WI38 (cell line): ENCODE results near the gene DHRS3.

Experiments
- H3K4me3 ChIP-seq: 2 replicates; pipeline ENCODE4 v1.5.1; 2011; ENCODE audit warnings: low read depth, mild to moderate bottlenecking, control low read depth, low read length
- TF ChIP-seq, protein P1 (sequence below): IDR thresholded peaks from 2 replicates; pipeline ENCODE4 v1.5.1; 2012; ENCODE audit warnings: low read depth, mild to moderate bottlenecking, control low read depth, low read length

Gene DHRS3

DNA sequence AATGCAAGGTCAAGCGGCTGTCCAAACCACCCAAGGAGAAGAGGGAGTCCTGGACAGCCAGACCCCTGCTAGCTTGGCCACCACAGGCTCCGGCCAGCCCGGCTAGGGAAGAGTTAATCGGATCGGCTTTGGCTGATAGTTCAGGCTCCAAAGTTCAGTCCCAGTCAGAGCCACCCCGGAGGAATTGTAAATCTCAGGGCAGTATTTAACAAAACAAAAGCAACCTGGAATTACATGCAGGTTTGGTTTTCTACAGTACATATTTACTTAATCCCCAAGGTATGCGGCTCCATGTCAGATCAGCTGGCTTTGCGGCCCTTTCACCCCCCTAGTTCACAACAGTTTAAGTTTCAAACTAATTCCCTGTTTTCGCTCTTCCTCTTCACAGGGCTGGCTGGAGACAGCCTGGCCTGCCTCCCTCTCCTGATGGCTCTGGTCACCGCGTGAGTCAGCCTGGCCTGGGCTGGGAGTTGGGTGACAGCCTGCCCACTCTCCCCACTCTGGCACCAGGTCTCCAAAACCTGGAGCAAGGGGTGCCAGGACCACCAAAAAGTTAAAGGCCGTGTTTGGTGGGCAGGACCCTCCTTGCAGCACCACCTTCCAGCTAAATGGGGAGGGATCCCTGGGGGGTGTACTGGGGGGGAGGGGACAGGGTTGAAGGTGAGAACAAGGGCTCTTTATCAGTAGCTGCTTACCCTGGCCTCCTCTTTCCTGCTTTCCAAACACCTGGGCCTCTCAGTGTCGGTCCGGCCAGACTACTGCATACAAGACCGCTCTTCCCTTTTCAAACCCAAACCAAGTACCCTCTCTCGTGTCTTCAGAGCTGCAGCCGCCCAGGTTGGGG, 1.9 kb downstream of the DHRS3 start:
- peak overlapping the region; percentile 77 for H3K4me3 ChIP-seq
- TF ChIP-seq, protein P1, sequence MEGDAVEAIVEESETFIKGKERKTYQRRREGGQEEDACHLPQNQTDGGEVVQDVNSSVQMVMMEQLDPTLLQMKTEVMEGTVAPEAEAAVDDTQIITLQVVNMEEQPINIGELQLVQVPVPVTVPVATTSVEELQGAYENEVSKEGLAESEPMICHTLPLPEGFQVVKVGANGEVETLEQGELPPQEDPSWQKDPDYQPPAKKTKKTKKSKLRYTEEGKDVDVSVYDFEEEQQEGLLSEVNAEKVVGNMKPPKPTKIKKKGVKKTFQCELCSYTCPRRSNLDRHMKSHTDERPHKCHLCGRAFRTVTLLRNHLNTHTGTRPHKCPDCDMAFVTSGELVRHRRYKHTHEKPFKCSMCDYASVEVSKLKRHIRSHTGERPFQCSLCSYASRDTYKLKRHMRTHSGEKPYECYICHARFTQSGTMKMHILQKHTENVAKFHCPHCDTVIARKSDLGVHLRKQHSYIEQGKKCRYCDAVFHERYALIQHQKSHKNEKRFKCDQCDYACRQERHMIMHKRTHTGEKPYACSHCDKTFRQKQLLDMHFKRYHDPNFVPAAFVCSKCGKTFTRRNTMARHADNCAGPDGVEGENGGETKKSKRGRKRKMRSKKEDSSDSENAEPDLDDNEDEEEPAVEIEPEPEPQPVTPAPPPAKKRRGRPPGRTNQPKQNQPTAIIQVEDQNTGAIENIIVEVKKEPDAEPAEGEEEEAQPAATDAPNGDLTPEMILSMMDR = no peak

DNA sequence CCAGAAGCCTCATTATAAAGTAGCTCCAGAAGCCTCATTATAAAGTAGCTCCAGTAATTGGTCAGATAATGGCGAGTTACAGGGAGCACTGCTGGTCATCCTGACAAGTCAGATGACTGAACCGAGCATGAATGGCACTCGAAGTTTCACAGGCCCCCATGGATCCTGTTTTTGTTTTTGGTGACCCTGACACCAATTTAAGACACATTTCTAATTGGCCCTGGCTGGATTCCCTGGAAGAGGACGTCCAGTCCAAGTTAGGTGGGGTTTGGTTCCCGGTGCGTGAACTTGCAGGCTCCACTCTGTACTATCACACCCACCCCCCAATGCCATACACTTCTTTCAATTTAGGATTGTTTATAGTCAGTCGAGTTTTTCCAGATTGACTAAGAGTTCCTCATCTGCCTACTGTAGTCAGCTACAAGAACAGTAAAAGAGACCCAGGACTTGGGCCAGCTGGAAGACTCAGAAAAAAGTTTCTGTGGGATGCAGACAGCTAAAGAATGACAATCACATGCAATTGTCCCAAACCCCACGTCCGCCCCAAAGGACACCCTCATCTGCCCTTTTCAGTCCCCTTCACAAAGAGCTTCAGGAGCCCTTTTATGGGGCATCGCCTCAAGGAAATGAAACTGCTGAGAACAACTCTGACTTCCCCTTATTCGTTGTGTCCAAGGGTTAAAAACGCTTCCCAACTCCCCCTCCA, 2.7 kb downstream of the DHRS3 start:
- TF ChIP-seq, protein P1 = no peak
- H3K4me3 ChIP-seq = peak overlapping the region; percentile 77

GRCh38 chr1:12614402-12615158, 3.4 kb downstream of the DHRS3 start:
- peak overlapping the region; percentile 77 for H3K4me3 ChIP-seq
- TF ChIP-seq, protein P1 = no peak

DNA sequence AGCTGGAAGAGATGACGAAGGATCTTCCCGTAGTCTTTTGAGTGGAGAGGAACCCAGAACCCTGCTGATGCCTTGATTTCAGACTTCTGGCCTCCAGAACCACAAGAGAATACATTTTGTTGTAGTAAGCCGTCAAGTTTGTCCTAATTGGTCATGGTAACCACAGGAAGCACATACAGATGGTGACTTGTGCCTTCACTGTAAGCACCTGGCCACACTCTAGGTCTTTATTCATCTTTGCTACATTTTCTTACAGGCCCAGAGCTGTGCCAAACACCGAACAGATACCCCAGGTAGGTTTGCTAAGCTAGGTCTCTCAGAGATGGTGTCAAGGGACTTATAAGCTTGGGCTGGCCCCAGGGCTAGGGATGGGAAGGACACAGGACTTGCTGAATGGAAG, 4.8 kb downstream of the DHRS3 start:
- TF ChIP-seq, protein P1 = no peak
- no peak overlapping the region for H3K4me3 ChIP-seq

DNA sequence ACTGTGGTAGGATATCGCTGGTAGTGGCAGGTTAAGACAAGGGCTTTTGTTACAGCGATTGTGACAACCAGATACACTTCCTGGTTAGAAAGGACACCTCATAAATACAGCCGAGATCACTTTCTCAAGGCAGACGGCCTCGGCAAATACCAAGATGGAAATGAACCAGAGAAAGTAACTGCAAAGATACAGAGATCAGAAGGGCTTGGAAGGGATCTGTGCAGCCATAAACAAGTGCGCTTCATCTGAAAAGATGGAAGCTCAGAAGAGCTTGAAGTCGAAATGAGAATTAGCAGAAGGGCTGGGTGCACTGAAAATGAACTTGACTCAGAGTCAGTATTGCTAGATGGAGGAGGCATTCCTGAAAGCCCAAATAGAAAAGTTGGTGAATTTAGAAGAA, 7.1 kb downstream of the DHRS3 start:
- TF ChIP-seq, protein P1 = no peak

GRCh38 chr1:12610305-12610935, 7.6 kb downstream of the DHRS3 start:
- TF ChIP-seq, protein P1 = no peak
- no peak overlapping the region for H3K4me3 ChIP-seq

More for the DNA sequence above, 7.1 kb downstream of the DHRS3 start:
- no peak overlapping the region for H3K4me3 ChIP-seq
